HEK293 (cell line): ENCODE data around the gene GINS2.

Source experiments
- TCF7L2 ChIP-seq: IDR thresholded peaks from 2 replicates; pipeline ENCODE4 v1.6.1; 2011; ENCODE audit warnings: low read depth, mild to moderate bottlenecking, inconsistent platforms, low read length, moderate library complexity, borderline replicate concordance
- YY1 ChIP-seq: fragments of 450-650 bp; formaldehyde crosslinking; IDR thresholded peaks from 2 replicates; pipeline ENCODE4 v1.5.1; 2018; ENCODE audit warnings: missing biosample characterization, missing genetic modification characterization
- ZBTB17 ChIP-seq: fragments of 450-650 bp; formaldehyde crosslinking; IDR thresholded peaks from 2 replicates; pipeline ENCODE4 v1.5.1; 2016; ENCODE audit warnings: missing biosample characterization, missing genetic modification characterization
- ZNF221 ChIP-seq: fragments of 450-650 bp; formaldehyde crosslinking; IDR thresholded peaks from 2 replicates; pipeline ENCODE4 v1.5.1; 2017; ENCODE audit warnings: missing biosample characterization, missing genetic modification characterization, borderline replicate concordance
- ZNF596 ChIP-seq: fragments of 450-650 bp; IDR thresholded peaks from 2 replicates; pipeline ENCODE4 v1.5.0; 2018; ENCODE audit warnings: missing biosample characterization, mild to moderate bottlenecking, missing genetic modification characterization, moderate library complexity
- ZNF677 ChIP-seq: fragments of 450-650 bp; IDR thresholded peaks from 2 replicates; pipeline ENCODE4 v1.5.0; 2018; ENCODE audit warnings: missing biosample characterization, mild to moderate bottlenecking, missing genetic modification characterization, moderate library complexity
- ZSCAN30 ChIP-seq: fragments of 450-650 bp; IDR thresholded peaks from 2 replicates; pipeline ENCODE4 v1.5.1; 2018; ENCODE audit warnings: missing biosample characterization, mild to moderate bottlenecking, missing genetic modification characterization, moderate library complexity
- TF ChIP-seq, protein P1 (sequence below): fragments of 450-650 bp; formaldehyde crosslinking; IDR thresholded peaks from 2 replicates; pipeline ENCODE4 v1.5.1; 2016; ENCODE audit warnings: missing biosample characterization, missing genetic modification characterization
- TF ChIP-seq, protein P2 (sequence below): fragments of 450-650 bp; formaldehyde crosslinking; IDR thresholded peaks from 2 replicates; pipeline ENCODE4 v1.5.1; 2016; ENCODE audit warnings: missing biosample characterization, missing genetic modification characterization

DNA sequence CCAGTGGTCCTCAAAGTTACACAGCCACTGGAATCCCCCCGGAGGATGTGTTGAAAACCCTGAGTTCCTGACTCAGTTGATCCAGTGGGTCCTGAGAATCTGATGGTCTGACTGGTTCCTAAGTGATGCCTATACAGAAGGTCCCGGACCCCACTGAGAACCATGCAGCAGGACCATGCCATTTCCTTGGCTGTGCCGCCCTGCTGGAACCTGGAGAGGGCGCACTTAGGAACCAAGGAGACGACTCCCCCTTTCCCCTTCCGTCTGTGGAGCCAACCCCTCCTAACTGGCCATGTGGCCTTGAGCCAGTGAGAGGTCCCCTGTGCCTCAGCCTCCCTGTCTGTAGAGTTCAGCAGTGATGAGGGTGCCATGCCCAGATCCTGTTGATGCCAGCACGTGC lies 40.1 kb upstream of the GINS2 start:
- TF ChIP-seq ZNF596 (tag by site-specific recombination), result no peak
- no peak for TF ChIP-seq ZBTB17 (tag by site-specific recombination)
- TF ChIP-seq ZSCAN30, result no peak
- TF ChIP-seq, protein P1, sequence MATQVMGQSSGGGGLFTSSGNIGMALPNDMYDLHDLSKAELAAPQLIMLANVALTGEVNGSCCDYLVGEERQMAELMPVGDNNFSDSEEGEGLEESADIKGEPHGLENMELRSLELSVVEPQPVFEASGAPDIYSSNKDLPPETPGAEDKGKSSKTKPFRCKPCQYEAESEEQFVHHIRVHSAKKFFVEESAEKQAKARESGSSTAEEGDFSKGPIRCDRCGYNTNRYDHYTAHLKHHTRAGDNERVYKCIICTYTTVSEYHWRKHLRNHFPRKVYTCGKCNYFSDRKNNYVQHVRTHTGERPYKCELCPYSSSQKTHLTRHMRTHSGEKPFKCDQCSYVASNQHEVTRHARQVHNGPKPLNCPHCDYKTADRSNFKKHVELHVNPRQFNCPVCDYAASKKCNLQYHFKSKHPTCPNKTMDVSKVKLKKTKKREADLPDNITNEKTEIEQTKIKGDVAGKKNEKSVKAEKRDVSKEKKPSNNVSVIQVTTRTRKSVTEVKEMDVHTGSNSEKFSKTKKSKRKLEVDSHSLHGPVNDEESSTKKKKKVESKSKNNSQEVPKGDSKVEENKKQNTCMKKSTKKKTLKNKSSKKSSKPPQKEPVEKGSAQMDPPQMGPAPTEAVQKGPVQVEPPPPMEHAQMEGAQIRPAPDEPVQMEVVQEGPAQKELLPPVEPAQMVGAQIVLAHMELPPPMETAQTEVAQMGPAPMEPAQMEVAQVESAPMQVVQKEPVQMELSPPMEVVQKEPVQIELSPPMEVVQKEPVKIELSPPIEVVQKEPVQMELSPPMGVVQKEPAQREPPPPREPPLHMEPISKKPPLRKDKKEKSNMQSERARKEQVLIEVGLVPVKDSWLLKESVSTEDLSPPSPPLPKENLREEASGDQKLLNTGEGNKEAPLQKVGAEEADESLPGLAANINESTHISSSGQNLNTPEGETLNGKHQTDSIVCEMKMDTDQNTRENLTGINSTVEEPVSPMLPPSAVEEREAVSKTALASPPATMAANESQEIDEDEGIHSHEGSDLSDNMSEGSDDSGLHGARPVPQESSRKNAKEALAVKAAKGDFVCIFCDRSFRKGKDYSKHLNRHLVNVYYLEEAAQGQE, result no peak
- no peak for TF ChIP-seq TCF7L2
- no peak for TF ChIP-seq ZNF677 (tag by site-specific recombination)
- no peak for TF ChIP-seq ZNF221 (tag by site-specific recombination)
- TF ChIP-seq, protein P2, sequence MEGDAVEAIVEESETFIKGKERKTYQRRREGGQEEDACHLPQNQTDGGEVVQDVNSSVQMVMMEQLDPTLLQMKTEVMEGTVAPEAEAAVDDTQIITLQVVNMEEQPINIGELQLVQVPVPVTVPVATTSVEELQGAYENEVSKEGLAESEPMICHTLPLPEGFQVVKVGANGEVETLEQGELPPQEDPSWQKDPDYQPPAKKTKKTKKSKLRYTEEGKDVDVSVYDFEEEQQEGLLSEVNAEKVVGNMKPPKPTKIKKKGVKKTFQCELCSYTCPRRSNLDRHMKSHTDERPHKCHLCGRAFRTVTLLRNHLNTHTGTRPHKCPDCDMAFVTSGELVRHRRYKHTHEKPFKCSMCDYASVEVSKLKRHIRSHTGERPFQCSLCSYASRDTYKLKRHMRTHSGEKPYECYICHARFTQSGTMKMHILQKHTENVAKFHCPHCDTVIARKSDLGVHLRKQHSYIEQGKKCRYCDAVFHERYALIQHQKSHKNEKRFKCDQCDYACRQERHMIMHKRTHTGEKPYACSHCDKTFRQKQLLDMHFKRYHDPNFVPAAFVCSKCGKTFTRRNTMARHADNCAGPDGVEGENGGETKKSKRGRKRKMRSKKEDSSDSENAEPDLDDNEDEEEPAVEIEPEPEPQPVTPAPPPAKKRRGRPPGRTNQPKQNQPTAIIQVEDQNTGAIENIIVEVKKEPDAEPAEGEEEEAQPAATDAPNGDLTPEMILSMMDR (tag by site-specific recombination), result no peak
- TF ChIP-seq YY1 (tag by site-specific recombination), result no peak
